Activated CD8-positive, alpha-beta memory T cell treated with anti-CD3 and anti-CD28 coated beads for 48 hours (primary cell): ENCODE measurements around the gene WWOX.

Source experiments
- DNase-seq, 3 experiments: peaks; one replicate each; pipeline ENCODE4 v3.0.0-alpha.2; 2020; ENCODE audit warnings: low read depth in 2 of 3, low spot score in 2 of 3

Gene WWOX

GRCh38 chr16:78258375-78259065 is 159.1 kb downstream of the WWOX start:
- DNase-seq: no peak

DNA sequence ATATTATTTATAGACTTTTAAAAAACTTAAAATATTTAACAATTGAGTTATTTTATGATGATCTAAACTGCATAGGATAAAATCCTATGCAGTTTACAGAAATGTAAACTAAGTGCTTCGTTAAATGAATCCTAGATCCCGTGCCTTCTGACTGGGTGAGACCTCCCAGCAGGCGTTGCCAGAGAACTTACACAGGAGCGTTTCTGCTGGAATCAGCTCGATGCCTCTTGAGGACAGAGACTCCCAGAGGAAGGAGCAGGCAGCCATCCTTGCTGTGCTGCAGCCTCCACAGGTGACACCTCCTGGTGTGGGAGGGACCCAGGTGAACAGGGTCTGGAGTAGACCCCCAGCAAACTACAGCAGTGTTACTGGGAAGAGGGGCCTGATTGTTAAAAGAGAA is 160.4 kb downstream of the WWOX start:
- DNase-seq: no peak

- DNase-seq: no peak
These were observed 165.2 kb downstream of the WWOX start for GRCh38 chr16:78264642-78265041.

DNA sequence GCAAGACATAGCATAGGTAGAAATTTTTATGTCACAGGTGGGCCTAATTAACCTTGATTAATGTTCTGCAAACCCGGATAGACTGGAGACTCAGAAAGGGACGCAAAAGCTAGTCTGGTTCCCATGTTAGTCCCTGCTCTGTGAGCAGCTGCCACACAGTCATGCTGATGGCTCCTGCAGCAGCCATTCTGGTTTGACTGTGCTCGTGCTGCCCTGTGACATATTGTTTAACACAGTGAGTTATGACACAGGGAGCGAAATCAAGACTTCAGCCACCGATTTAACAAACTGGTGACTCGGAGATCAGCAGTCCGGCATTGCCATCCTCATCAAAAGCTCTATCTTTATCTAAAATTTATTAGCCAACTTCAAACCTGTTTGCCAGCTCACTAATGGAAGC is 169.8 kb downstream of the WWOX start:
- DNase-seq: no peak

GRCh38 chr16:78271981-78272380 is 172.5 kb downstream of the WWOX start:
- no peak for DNase-seq

GRCh38 chr16:78274771-78275170 is 175.3 kb downstream of the WWOX start:
- DNase-seq: no peak

DNA sequence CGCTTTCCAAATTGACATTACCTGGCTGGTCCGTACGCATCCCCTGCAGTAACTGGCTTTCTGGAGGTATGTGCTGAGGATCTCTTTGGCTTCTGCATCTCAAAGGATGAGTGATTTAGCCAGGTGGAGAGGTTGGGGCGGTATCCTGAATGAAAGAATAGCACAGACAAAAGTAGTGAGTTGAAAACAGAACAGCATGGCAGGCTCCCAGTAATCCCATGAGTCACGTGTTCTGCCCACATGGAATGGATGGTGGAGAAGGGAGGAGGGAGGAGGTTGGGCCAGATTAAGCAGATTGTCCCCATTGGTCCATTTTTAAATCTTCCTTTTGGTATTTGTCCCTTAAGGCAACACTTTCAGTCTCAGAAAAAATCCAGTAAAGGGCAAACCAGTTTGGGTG is 176.0 kb downstream of the WWOX start:
- no peak for DNase-seq

- DNase-seq: no peak
These were observed 178.0 kb downstream of the WWOX start for GRCh38 chr16:78277321-78278055.

- DNase-seq: no peak
These were observed 178.6 kb downstream of the WWOX start for GRCh38 chr16:78278056-78278450.

DNA sequence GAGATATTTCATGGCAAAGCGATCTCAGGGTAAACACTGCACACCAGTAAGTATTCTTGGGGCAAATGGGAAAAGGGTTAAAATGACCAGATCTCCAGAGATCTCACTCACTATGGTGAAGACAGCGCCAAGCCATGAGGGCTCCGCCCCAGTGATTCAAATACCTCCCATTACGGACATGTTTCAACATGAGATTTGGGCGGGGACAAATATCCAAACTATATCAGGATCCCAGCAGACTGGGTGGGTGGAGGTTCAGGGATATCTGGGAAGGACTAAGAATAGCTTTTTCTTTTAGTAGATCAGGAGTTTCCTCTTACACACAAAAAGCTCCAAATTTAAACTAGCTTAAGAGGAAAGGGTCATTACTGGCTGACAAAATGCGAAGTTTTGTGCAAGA is 181.7 kb downstream of the WWOX start:
- DNase-seq: no peak

GRCh38 chr16:78283548-78284251 is 184.2 kb downstream of the WWOX start:
- no peak for DNase-seq

DNA sequence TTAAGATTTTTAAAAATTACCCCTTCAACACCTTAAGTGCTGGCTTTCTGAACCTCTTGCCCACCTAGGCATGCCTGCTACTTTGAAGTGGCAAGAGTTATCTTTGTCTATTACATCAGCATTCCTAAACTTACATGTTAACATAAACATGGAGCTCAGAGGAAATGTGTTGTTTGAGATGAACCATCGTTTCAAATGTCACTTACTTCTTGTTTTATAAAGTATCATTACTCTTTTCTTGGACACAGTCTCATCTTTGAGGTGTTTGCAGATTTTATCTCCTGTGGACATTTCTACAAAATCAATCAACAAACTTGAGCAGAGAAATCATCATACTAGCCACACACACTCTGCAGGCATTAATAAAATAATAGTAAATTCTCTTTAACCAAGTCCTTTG is 184.9 kb downstream of the WWOX start:
- no peak for DNase-seq

DNA sequence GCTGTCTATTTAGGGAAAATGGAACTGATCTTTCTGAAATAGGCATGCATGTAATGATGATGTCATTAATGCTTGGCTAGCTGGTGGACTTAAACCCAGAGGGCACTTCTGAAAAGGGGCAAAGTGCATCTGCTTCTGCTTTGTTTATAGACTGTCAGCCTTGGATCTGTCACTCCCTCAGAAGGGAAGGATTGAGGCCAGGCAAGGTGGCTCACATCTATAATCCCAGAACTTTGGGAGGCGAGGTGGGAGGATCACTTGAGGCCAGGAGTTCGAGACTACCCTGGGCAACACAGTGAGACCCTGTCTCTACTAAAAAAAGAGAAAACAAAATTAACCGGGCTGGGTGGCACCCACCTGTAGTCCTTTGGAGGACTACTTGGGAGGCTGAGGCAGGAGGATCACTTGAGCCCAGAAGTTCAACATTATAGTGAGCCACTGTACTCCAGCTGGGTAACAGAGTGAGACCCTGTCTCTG is 185.5 kb downstream of the WWOX start:
- DNase-seq: no peak

GRCh38 chr16:78285437-78285922 is 186.0 kb downstream of the WWOX start:
- DNase-seq: no peak

GRCh38 chr16:78286065-78286464 is 186.6 kb downstream of the WWOX start:
- no peak for DNase-seq

DNA sequence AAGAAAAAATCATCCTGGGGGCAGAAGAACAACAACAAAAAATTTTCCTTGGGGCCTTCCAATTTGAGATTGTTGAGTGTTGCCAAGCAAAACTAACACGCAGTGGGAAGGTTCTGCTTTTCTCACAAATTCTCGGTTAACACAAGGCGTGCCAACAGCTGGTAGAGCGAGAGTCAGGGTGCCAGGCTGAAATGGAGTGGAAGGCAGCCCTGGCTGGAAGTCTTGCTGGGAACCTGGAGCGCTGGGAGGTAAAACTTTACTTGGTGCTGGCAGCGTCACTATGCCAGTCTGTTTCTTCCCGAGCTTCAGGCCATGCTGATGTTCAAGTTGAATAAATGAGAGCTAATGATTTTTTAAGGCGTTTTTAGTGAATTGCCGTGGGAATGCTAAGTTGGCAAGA is 189.4 kb downstream of the WWOX start:
- no peak for DNase-seq

- no peak for DNase-seq
These were observed 189.9 kb downstream of the WWOX start for GRCh38 chr16:78289373-78289772.

DNA sequence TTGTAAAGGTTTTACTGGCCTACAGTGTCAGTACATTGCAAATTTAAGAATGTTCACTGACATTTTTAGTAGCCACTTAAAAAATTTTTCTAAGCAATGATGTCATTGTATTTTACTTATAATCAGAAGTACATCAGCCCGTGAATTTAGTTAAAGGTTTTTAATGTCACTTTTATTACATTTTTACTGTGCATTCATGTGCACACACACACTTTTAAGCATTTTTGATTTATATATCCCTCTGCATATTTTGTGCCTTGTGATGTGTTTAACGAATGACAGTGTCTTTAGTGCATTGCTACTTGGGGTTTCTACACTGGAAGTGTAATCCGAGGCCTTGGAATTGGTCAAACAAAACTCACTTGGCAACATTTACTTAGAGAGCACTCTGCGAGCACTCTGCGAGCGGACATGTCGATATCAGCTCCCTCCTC is 190.4 kb downstream of the WWOX start:
- no peak for DNase-seq

GRCh38 chr16:78290395-78290794 is 190.9 kb downstream of the WWOX start:
- no peak for DNase-seq

GRCh38 chr16:78290872-78291591 is 191.6 kb downstream of the WWOX start:
- DNase-seq: no peak

GRCh38 chr16:78291604-78292003 is 192.2 kb downstream of the WWOX start:
- no peak for DNase-seq
